Measurements from ENCODE around the gene ZFAND3. TPM values are rescaled to one million over a fixed set of nuclear protein-coding genes. Genes with fewer than 3 reads are reported as not detected.

Gene ZFAND3
- total RNA-seq, 1 experiment from 2014 or later = 107 TPM

DNA sequence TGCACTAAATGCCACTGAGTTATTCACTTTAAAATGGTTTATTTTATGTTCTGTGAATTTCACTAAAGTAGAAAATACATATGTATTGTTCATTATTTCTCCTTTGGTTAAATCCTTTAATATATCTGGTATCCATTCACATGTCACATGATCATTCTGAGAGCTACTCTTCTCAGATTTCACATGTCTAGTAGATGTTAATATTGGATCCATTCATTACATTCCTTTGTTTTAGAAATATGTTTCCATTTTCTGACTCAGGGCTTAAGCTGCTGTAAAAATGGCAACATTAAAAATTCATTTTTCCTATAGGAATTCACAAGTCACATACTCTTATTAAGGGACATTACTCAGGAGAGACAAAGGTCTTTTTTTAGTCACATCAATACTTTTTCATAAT, 205.4 kb downstream of the ZFAND3 start:
- TF ChIP-seq, protein P1, sequence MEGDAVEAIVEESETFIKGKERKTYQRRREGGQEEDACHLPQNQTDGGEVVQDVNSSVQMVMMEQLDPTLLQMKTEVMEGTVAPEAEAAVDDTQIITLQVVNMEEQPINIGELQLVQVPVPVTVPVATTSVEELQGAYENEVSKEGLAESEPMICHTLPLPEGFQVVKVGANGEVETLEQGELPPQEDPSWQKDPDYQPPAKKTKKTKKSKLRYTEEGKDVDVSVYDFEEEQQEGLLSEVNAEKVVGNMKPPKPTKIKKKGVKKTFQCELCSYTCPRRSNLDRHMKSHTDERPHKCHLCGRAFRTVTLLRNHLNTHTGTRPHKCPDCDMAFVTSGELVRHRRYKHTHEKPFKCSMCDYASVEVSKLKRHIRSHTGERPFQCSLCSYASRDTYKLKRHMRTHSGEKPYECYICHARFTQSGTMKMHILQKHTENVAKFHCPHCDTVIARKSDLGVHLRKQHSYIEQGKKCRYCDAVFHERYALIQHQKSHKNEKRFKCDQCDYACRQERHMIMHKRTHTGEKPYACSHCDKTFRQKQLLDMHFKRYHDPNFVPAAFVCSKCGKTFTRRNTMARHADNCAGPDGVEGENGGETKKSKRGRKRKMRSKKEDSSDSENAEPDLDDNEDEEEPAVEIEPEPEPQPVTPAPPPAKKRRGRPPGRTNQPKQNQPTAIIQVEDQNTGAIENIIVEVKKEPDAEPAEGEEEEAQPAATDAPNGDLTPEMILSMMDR (IDR thresholded peaks at IDR 0.05; ENCODE audit: insufficient read depth in 1 of 2, low read depth in 1 of 2, low read length in 1 of 2, severe bottlenecking in 1 of 2, unreplicated experiment in 1 of 2) = no peak
- POLR2A ChIA-PET = no interaction called here
- Mint-ChIP-seq H3K4me1 (ENCODE audit: low read depth, unreplicated experiment) (peaks cover 7% of the 10 kb centered on the region), H3K27me3 (ENCODE audit: insufficient read depth, unreplicated experiment) (no peaks in the 10 kb centered on the region), H3K9me3 (ENCODE audit: unreplicated experiment) (no peaks in the 10 kb centered on the region), H3K4me3 (ENCODE audit: unreplicated experiment) (no peak overlapping the region), H3K27ac (ENCODE audit: unreplicated experiment) (no peak overlapping the region), H3K36me3 (ENCODE audit: insufficient read depth, unreplicated experiment) (peaks cover 15% of the 10 kb centered on the region)
- Histone ChIP-seq H3K36me3 (ENCODE audit: control insufficient read depth, insufficient read depth, low read length) (no peaks in the 10 kb centered on the region), H3K9me3 (no peaks in the 10 kb centered on the region), H3K4me3 (ENCODE audit: low read depth, low read length) (no peak overlapping the region), H3K4me1 (no peaks in the 10 kb centered on the region), H3K27me3 (replicated peaks; ENCODE audit: control insufficient read depth, insufficient read depth, low read length) (no peaks in the 10 kb centered on the region)
- DNase-seq = no peak
- CTCF ChIA-PET = no interaction called here
- BruUV-seq (replicated peaks) = no TSS peak
- intact Hi-C loops (cut with micrococcal nuclease; ENCODE audit: unreplicated experiment) = no loop called here

DNA sequence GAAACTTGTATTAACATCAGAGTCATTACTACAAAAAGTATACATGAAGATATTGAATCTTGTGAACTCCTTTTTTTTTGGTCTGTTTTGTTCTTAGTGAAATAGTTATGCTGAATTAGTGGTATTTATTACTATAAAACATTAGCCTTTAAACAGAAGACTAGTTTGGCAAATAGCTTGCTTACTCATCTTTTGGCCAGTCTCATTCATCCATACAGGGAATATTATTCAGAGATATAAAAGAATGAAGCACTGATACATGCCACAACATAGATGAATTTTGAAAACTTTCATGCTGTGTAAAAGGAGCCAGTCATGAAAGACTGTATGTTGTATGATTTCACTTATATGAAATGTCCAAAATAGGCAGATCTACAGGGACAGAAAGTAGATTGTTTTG, 205.9 kb downstream of the ZFAND3 start:
- Mint-ChIP-seq H3K9me3 (ENCODE audit: unreplicated experiment) (no peaks in the 10 kb centered on the region), H3K27me3 (ENCODE audit: insufficient read depth, unreplicated experiment) (no peaks in the 10 kb centered on the region), H3K4me1 (ENCODE audit: low read depth, unreplicated experiment) (peaks cover 7% of the 10 kb centered on the region), H3K4me3 (ENCODE audit: unreplicated experiment) (no peak overlapping the region), H3K36me3 (ENCODE audit: insufficient read depth, unreplicated experiment) (peaks cover 15% of the 10 kb centered on the region), H3K27ac (ENCODE audit: unreplicated experiment) (no peak overlapping the region)
- Histone ChIP-seq H3K9me3 (no peaks in the 10 kb centered on the region), H3K4me3 (ENCODE audit: low read depth, low read length) (no peak overlapping the region), H3K36me3 (ENCODE audit: control insufficient read depth, insufficient read depth, low read length) (no peaks in the 10 kb centered on the region), H3K27me3 (replicated peaks; ENCODE audit: control insufficient read depth, insufficient read depth, low read length) (no peaks in the 10 kb centered on the region), H3K4me1 (no peaks in the 10 kb centered on the region)
- intact Hi-C loops (cut with micrococcal nuclease; ENCODE audit: unreplicated experiment) = no loop called here
- no peak for DNase-seq
- CTCF ChIA-PET = no interaction called here
- POLR2A ChIA-PET = no interaction called here
- TF ChIP-seq, protein P1 (IDR thresholded peaks at IDR 0.05; ENCODE audit: insufficient read depth in 1 of 2, low read depth in 1 of 2, low read length in 1 of 2, severe bottlenecking in 1 of 2, unreplicated experiment in 1 of 2) = no peak
- BruUV-seq (replicated peaks) = no TSS peak

DNA sequence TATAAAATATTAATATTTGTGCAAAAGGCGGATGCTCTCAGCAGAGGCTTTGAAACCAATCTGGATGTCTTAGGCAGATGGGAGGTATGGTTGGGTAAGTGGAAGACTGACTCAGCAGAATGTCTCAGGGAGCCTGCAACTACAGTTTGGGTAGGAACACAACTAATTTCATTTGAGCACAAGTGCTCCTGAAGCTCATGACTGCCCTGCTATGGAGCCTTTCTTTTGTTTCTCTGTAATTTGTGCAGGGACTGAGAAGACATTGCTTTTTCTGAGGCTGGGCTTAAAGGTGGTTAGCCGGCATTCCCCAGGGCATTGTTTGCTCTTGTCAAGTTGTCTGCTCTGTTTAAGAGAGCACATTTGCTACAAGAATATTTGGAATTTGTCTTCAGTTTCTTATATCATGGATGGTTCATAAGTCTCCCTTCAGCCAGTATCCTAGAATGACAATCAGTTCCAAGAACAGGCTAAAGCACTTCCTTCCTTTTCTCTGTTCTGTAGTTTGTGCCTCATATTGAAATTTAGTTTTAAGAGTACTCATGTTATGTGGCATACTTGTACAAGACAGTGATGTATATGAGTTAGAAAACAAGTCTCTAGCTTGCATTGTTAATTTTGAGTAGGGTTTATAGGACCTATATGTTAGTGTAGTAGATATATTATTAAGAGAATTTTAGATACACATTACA, 208.3 kb downstream of the ZFAND3 start:
- ChIA-PET CTCF (no interaction called here), POLR2A (no interaction called here)
- no peak for DNase-seq
- H3K27ac Mint-ChIP-seq (ENCODE audit: unreplicated experiment) = no peak overlapping the region
- no peaks in the 10 kb centered on the region for H3K27me3 Mint-ChIP-seq (ENCODE audit: insufficient read depth, unreplicated experiment)
- H3K4me1 Mint-ChIP-seq (ENCODE audit: low read depth, unreplicated experiment) = peaks cover 7% of the 10 kb centered on the region
- intact Hi-C loops (cut with micrococcal nuclease; ENCODE audit: unreplicated experiment) = no loop called here
- Histone ChIP-seq H3K9me3 (no peaks in the 10 kb centered on the region), H3K36me3 (ENCODE audit: control insufficient read depth, insufficient read depth, low read length) (no peaks in the 10 kb centered on the region), H3K27me3 (replicated peaks; ENCODE audit: control insufficient read depth, insufficient read depth, low read length) (no peaks in the 10 kb centered on the region), H3K4me1 (no peaks in the 10 kb centered on the region), H3K4me3 (ENCODE audit: low read depth, low read length) (no peak overlapping the region)
- no peak overlapping the region for H3K4me3 Mint-ChIP-seq (ENCODE audit: unreplicated experiment)
- H3K9me3 Mint-ChIP-seq (ENCODE audit: unreplicated experiment) = no peaks in the 10 kb centered on the region
- peaks cover 8% of the 10 kb centered on the region for H3K36me3 Mint-ChIP-seq (ENCODE audit: insufficient read depth, unreplicated experiment)
- TF ChIP-seq, protein P1 (IDR thresholded peaks at IDR 0.05; ENCODE audit: insufficient read depth in 1 of 2, low read depth in 1 of 2, low read length in 1 of 2, severe bottlenecking in 1 of 2, unreplicated experiment in 1 of 2) = no peak
- no TSS peak for BruUV-seq (replicated peaks)

Measured in Caco-2 (cell line).